PC-3 (cell line): ENCODE data around the gene GIPC2. TPM values are rescaled to one million over a fixed set of nuclear protein-coding genes. Genes with fewer than 3 reads are reported as not detected.
"Not testable (repeated sequence)": the region's sequence is repeated elsewhere in the genome, so short reads cannot be mapped to it uniquely, and the experiment has no call there.

Source experiments
- ATAC-seq: fragments of 200-7000 bp; cut with Tn5 transposase; 2 replicates; pipeline ENCODE4 v1.9.1; 2020; ENCODE audit warnings: mild to moderate bottlenecking, moderate library complexity
- BruUV-seq: library from RNA; stranded (reverse); fragments of 400-500 nt; replicated peaks from 2 replicates; lab custom pipeline; 2021; lab: Mats Ljungman, UMichigan
- CTCF ChIA-PET: fragments of 300-600 bp; sonication (Branson Sonifier 250); formaldehyde crosslinking; loops from one replicate; lab custom pipeline; 2022; ENCODE audit warnings: antibody characterized with exemption; lab: Charles Lee
- POLR2A ChIA-PET: fragments of 300-600 bp; sonication (Branson Sonifier 250); formaldehyde crosslinking; loops from one replicate; lab custom pipeline; 2022; ENCODE audit warnings: antibody characterized with exemption; ENCODE audit not compliant: unreplicated experiment; lab: Charles Lee
- DNase-seq: peaks from one replicate; pipeline ENCODE4 v3.0.0-alpha.2; 2015
- H2AFZ ChIP-seq: fragments of 300-600 bp; sonication (generic); 2 replicates; pipeline ENCODE4 v1.6.0; 2016; ENCODE audit warnings: antibody characterized with exemption, low read length
- H3F3A ChIP-seq: fragments of 300-600 bp; sonication (generic); one replicate; pipeline ENCODE4 v1.6.0; 2017; ENCODE audit warnings: antibody characterized with exemption, low read length, control low read depth, mild to moderate bottlenecking; ENCODE audit not compliant: unreplicated experiment
- H3K27ac ChIP-seq: fragments of 300-600 bp; sonication (generic); 2 replicates; pipeline ENCODE4 v1.5.1; 2016; ENCODE audit warnings: mild to moderate bottlenecking, low read length
- H3K27me3 ChIP-seq: fragments of 300-600 bp; sonication (generic); 2 replicates; pipeline ENCODE4 v1.6.1; 2016; ENCODE audit warnings: low read length, mixed read lengths
- H3K36me3 ChIP-seq: fragments of 300-600 bp; sonication (generic); 2 replicates; pipeline ENCODE4 v1.6.1; 2016; ENCODE audit warnings: low read depth, mixed run types, low read length, mixed read lengths
- H3K4me1 ChIP-seq: fragments of 300-600 bp; sonication (generic); 2 replicates; pipeline ENCODE4 v1.5.1; 2016; ENCODE audit warnings: low read length; ENCODE audit not compliant: insufficient read depth
- H3K4me2 ChIP-seq: fragments of 300-600 bp; sonication (generic); 2 replicates; pipeline ENCODE4 v1.6.0; 2016; ENCODE audit warnings: low read length
- H3K4me3 ChIP-seq: fragments of 300-600 bp; sonication (generic); 2 replicates; pipeline ENCODE4 v1.5.1; 2016; ENCODE audit warnings: mild to moderate bottlenecking, low read length, mixed read lengths
- H3K79me2 ChIP-seq: fragments of 300-600 bp; sonication (generic); 2 replicates; pipeline ENCODE4 v1.6.1; 2017; ENCODE audit warnings: low read length, mixed read lengths
- H3K9ac ChIP-seq: fragments of 300-600 bp; sonication (generic); 2 replicates; pipeline ENCODE4 v1.6.0; 2016; ENCODE audit warnings: mild to moderate bottlenecking, low read length
- H3K9me2 ChIP-seq: fragments of 300-600 bp; sonication (generic); replicated peaks from 2 replicates; pipeline ENCODE4 v1.6.1; 2016; ENCODE audit warnings: mixed run types, low read length, mixed read lengths
- H3K9me3 ChIP-seq: fragments of 300-600 bp; sonication (generic); 2 replicates; pipeline ENCODE4 v1.6.1; 2016; ENCODE audit warnings: low read length, mixed read lengths
- H4K20me1 ChIP-seq: fragments of 300-600 bp; sonication (generic); 2 replicates; pipeline ENCODE4 v1.6.1; 2016; ENCODE audit warnings: low read length, mixed read lengths
- EZH2 ChIP-seq: fragments of 300-600 bp; sonication (generic); IDR thresholded peaks from one replicate; pipeline ENCODE4 v1.6.1; 2017; ENCODE audit warnings: antibody characterized with exemption, mild to moderate bottlenecking, low read length; ENCODE audit not compliant: unreplicated experiment
- EZH2phosphoT487 ChIP-seq: fragments of 300-600 bp; sonication (generic); IDR thresholded peaks from 2 replicates; pipeline ENCODE4 v1.6.1; 2018; ENCODE audit warnings: mild to moderate bottlenecking, antibody characterized with exemption, low read length, borderline replicate concordance
- intact Hi-C: fragments of 100-400 bp; cut with micrococcal nuclease; formaldehyde crosslinking; loops from 2 replicates; pipeline ENCODE4 v1.9.0; 2023
- total RNA-seq: library from RNA; depleted of rRNA; stranded (reverse); fragments of >200 nt; gene quantifications from 2 replicates; pipeline ENCODE4 v1.2.3, GENCODE V29; 2014
- TF ChIP-seq, protein P1 (sequence below): fragments of 300-600 bp; sonication (generic); conservative IDR thresholded peaks from 2 replicates; pipeline ENCODE4 v1.5.1; 2017; ENCODE audit warnings: antibody characterized with exemption, low read depth, mild to moderate bottlenecking, low read length

GIPC2 gene
- total RNA-seq, 1 experiment from 2014 or later: not detected

GRCh38 chr1:78015148-78015547 is 30.6 kb upstream of the GIPC2 start:
- Histone ChIP-seq H3K79me2 (no peaks in the 10 kb centered on the region), H3K36me3 (no peaks in the 10 kb centered on the region), H2AFZ (no peak overlapping the region), H3K27ac (no peak overlapping the region), H3K4me2 (no peak overlapping the region), H3F3A (no peaks in the 10 kb centered on the region), H3K4me3 (no peak overlapping the region), H4K20me1 (no peaks in the 10 kb centered on the region), H3K27me3 (no peaks in the 10 kb centered on the region), H3K9ac (no peak overlapping the region), H3K4me1 (no peaks in the 10 kb centered on the region), H3K9me3 (no peaks in the 10 kb centered on the region), H3K9me2 (no peaks in the 10 kb centered on the region)
- BruUV-seq: no TSS peak
- ChIA-PET CTCF (no interaction called here), POLR2A (no interaction called here)
- TF ChIP-seq EZH2phosphoT487 (no peak), EZH2 (no peak)
- TF ChIP-seq, protein P1, sequence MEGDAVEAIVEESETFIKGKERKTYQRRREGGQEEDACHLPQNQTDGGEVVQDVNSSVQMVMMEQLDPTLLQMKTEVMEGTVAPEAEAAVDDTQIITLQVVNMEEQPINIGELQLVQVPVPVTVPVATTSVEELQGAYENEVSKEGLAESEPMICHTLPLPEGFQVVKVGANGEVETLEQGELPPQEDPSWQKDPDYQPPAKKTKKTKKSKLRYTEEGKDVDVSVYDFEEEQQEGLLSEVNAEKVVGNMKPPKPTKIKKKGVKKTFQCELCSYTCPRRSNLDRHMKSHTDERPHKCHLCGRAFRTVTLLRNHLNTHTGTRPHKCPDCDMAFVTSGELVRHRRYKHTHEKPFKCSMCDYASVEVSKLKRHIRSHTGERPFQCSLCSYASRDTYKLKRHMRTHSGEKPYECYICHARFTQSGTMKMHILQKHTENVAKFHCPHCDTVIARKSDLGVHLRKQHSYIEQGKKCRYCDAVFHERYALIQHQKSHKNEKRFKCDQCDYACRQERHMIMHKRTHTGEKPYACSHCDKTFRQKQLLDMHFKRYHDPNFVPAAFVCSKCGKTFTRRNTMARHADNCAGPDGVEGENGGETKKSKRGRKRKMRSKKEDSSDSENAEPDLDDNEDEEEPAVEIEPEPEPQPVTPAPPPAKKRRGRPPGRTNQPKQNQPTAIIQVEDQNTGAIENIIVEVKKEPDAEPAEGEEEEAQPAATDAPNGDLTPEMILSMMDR: no peak
- ATAC-seq: no peak
- no peak for DNase-seq
- intact Hi-C loops: no loop called here

- BruUV-seq: no TSS peak
- Histone ChIP-seq H3K36me3 (no peaks in the 10 kb centered on the region), H3K4me3 (no peak overlapping the region), H3K27ac (no peak overlapping the region), H3K9me3 (no peaks in the 10 kb centered on the region), H3K9me2 (no peaks in the 10 kb centered on the region), H3K4me2 (no peak overlapping the region), H3K79me2 (no peaks in the 10 kb centered on the region), H3K27me3 (no peaks in the 10 kb centered on the region), H3K4me1 (no peaks in the 10 kb centered on the region), H2AFZ (no peak overlapping the region), H3K9ac (no peak overlapping the region), H4K20me1 (no peaks in the 10 kb centered on the region), H3F3A (no peaks in the 10 kb centered on the region)
- POLR2A ChIA-PET: no interaction called here
- DNase-seq (no peak), ATAC-seq (no peak)
- CTCF ChIA-PET: no interaction called here
- intact Hi-C loops: no loop called here
- TF ChIP-seq EZH2phosphoT487: no peak
- TF ChIP-seq, protein P1: no peak
Observed at GRCh38 chr1:78019024-78019423, 26.7 kb upstream of the GIPC2 start.

DNA sequence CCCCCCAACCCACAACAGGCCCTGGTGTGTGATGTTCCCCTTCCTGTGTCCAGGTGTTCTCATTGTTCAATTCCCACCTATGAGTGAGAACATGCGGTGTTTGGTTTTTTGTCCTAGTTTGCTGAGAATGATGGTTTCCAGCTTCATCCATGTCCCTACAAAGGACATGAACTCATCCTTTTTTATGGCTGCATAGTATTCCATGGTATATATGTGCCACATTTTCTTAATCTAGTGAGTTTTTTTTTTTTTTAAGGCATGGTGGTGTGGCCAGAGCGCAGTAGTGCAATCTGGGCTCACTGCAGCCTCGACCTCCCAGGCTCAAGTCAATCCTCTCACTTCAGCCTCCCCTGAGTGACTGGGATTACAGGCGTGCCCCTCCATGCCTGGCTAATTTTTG is 24.6 kb upstream of the GIPC2 start:
- H2AFZ ChIP-seq, H3K36me3 ChIP-seq, H4K20me1 ChIP-seq, H3K9me2 ChIP-seq, H3F3A ChIP-seq, BruUV-seq, H3K9me3 ChIP-seq, H3K9ac ChIP-seq, H3K27ac ChIP-seq, POLR2A ChIA-PET, H3K4me3 ChIP-seq, DNase-seq, H3K4me2 ChIP-seq, H3K79me2 ChIP-seq, H3K27me3 ChIP-seq, intact Hi-C loops, H3K4me1 ChIP-seq, CTCF ChIA-PET, ATAC-seq: not testable (repeated sequence)
